Lung (tissue), 12 donors: ENCODE results near the gene AKAP13. TPM values are rescaled to one million over a fixed set of nuclear protein-coding genes. Genes with fewer than 3 reads are reported as not detected.

Source experiments
- ATAC-seq: fragments of 200-7000 bp; cut with Tn5 transposase; one replicate; pipeline ENCODE4 v1.9.1; 2020; ENCODE audit warnings: moderate number of reproducible peaks; ENCODE audit not compliant: insufficient read depth, low FRiP score
- DNase-seq, 3 donors: peaks; one replicate each; pipeline ENCODE4 v3.0.0-alpha.2; 2013 to 2017
- H3K27ac ChIP-seq, 2 donors: one replicate each; pipeline ENCODE4 v1.5.1; 2013; ENCODE audit warnings: mild to moderate bottlenecking in 2 of 2, moderate library complexity in 2 of 2, control low read depth in 1 of 2, inconsistent platforms in 1 of 2, low read depth in 1 of 2, low read length in 1 of 2
- H3K27me3 ChIP-seq, 3 donors: one replicate each; pipeline ENCODE4 v1.5.1; 2013; ENCODE audit warnings: low read length in 2 of 3; ENCODE audit not compliant: control insufficient read depth in 3 of 3, insufficient read depth in 3 of 3
- H3K36me3 ChIP-seq, 4 donors: one replicate each; pipeline ENCODE4 v1.5.1; 2013; ENCODE audit warnings: low read length in 4 of 4, mild to moderate bottlenecking in 1 of 4, moderate library complexity in 1 of 4; ENCODE audit not compliant: control insufficient read depth in 4 of 4, insufficient read depth in 4 of 4
- H3K4me1 ChIP-seq, 5 donors: one replicate each; pipeline ENCODE4 v1.5.1; 2013; ENCODE audit warnings: low read length in 5 of 5, mild to moderate bottlenecking in 2 of 5, moderate library complexity in 1 of 5; ENCODE audit not compliant: control insufficient read depth in 5 of 5, insufficient read depth in 5 of 5
- H3K4me3 ChIP-seq: one replicate; pipeline ENCODE4 v1.5.1; 2013; ENCODE audit warnings: mild to moderate bottlenecking, control low read depth, moderate library complexity
- H3K9ac ChIP-seq, 2 donors: one replicate each; pipeline ENCODE4 v1.5.1; 2013; ENCODE audit warnings: low read length in 2 of 2, control low read depth in 1 of 2; ENCODE audit not compliant: insufficient read depth in 1 of 2
- H3K9me3 ChIP-seq, 4 donors: one replicate each; pipeline ENCODE4 v1.5.1; 2013; ENCODE audit warnings: low read length in 3 of 4, mild to moderate bottlenecking in 1 of 4, moderate library complexity in 1 of 4; ENCODE audit not compliant: control insufficient read depth in 4 of 4, insufficient read depth in 3 of 4
- WGBS, 2 donors: extraction: QIAGEN DNeasy Blood & Tissue Kit; methylation state at CpG; one replicate each; pipeline ENCODE4 v1.1.7; 2013; 5-methylcytosine and 5-hydroxymethylcytosine counted together
- polyA plus RNA-seq, 2 donors: library from polyadenylated mRNA; stranded (reverse); fragments of 200-250 nt; gene quantifications; one replicate each; pipeline ENCODE4 v1.2.1, GENCODE V29; 2013
- total RNA-seq, 2 donors: library from RNA; depleted of rRNA in 1 of 2; stranded (reverse); fragments of >200 nt in 1 of 2; gene quantifications; one replicate each; pipeline ENCODE4 v1.2.1, GENCODE V29; 2014 to 2021
- TF ChIP-seq, protein P1 (sequence below): IDR thresholded peaks from 2 replicates; pipeline ENCODE4 v1.5.1; 2012; ENCODE audit warnings: mild to moderate bottlenecking; ENCODE audit errors: control extremely low read depth, extremely low read depth
- donor health status: control.
- donor health status: control.
- donor health status: Bipolar disorder and iron deficiency.
- donor health status: healthy.
- donor health status: DM: yes; HTN: yes; CAD: no.

Gene AKAP13
- total and polyA plus RNA-seq, 4 donors: 102 to 1,115 (median 259) TPM

DNA sequence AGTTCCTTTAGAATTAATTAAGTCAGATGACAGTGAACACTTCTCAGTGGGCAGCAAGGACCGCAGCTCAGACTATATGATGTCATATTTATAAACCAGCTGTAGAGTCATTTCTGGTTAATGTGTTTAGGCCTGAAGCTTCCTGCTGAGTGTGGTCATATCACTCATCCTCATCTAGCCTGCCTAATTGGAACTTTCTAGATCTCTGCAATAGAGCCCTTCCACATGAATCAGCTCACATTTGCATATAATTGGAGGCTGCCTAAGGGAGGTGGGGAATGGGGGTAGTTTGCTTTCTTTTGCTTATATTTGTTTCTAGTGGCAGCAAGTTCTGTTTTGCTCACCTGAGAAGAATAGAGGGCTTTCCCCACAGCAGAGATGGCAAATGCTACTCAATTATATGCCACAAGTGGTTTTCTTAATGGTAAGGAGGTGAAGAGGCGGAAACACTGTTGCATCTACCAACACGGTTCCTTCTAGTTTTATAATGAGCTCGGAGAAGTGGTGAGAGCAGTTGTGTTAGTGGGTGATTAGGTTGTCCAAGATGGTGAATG, 266.2 kb downstream of the AKAP13 start:
- H3K9me3 ChIP-seq: no peaks in the 10 kb centered on the region
- no peak for ATAC-seq
- H3K27ac ChIP-seq: peak overlapping the region; percentile 46 to 56
- no peak for DNase-seq
- no peaks in the 10 kb centered on the region for H3K27me3 ChIP-seq
- H3K9ac ChIP-seq: no peak overlapping the region
- 77 to 84% methylated on average over 4 of the region's 4 CpGs for WGBS, 2 donors
- TF ChIP-seq, protein P1, sequence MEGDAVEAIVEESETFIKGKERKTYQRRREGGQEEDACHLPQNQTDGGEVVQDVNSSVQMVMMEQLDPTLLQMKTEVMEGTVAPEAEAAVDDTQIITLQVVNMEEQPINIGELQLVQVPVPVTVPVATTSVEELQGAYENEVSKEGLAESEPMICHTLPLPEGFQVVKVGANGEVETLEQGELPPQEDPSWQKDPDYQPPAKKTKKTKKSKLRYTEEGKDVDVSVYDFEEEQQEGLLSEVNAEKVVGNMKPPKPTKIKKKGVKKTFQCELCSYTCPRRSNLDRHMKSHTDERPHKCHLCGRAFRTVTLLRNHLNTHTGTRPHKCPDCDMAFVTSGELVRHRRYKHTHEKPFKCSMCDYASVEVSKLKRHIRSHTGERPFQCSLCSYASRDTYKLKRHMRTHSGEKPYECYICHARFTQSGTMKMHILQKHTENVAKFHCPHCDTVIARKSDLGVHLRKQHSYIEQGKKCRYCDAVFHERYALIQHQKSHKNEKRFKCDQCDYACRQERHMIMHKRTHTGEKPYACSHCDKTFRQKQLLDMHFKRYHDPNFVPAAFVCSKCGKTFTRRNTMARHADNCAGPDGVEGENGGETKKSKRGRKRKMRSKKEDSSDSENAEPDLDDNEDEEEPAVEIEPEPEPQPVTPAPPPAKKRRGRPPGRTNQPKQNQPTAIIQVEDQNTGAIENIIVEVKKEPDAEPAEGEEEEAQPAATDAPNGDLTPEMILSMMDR: no peak
- peaks cover 4 to 23% (median 17%) of the 10 kb centered on the region in 4 donors for H3K36me3 ChIP-seq
- H3K4me3 ChIP-seq: no peak overlapping the region
- H3K4me1 ChIP-seq: peaks cover 0 to 27% (median 20%) of the 10 kb centered on the region in 5 donors

DNA sequence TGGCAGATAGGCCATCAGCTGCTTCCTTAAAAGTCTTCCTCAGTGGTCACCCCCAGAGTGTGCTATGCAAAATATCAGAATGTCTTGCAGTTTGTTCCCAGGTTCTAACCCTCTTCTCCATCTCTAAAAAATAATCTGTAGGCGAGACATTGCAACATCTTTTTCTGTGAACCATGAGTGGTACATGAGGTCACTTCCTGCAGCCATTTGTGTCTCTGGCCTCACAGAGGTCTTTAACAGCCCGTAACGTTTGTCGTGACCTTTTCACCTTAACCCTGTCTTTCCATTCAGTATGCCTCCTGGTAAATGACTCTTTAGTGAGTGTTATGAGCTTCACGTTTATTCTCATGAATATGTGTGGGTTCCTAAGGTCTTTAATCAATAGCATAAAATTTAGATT, 269.0 kb downstream of the AKAP13 start:
- H3K27me3 ChIP-seq: no peaks in the 10 kb centered on the region
- H3K27ac ChIP-seq: peak overlapping the region in 1 of 2 donors; percentile 72
- H3K4me1 ChIP-seq: peaks cover 0 to 20% (median 9%) of the 10 kb centered on the region in 5 donors
- H3K36me3 ChIP-seq: peaks cover 9 to 24% (median 16%) of the 10 kb centered on the region in 4 donors
- TF ChIP-seq, protein P1: no peak
- H3K4me3 ChIP-seq: no peak overlapping the region
- H3K9ac ChIP-seq: no peak overlapping the region
- ATAC-seq: peak; percentile 55
- peak in 2 of 3 donors; percentile 68 to 73 for DNase-seq
- 8 to 18% methylated on average over 5 of the region's 5 CpGs for WGBS, 2 donors
- H3K9me3 ChIP-seq: no peaks in the 10 kb centered on the region

DNA sequence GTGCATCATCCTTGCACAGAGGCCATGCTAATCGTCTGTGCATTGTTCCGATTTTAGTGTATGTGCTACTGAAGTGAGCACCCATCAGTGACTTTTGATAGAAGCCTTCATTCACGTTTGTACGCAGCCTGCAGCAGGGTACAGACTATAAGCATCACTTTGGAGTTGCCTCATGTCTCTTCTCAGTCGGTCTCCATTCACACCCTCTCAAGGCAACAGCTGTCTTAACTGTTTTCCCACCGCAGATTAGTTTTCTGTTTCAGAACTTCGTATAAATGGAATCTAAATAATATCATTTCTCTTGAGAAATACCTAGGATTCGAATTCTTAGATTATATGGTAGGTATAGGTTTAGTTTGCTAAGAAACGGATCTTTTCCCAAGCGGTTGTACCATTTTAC, 271.1 kb downstream of the AKAP13 start:
- H3K36me3 ChIP-seq: peaks cover 15 to 22% (median 19%) of the 10 kb centered on the region in 4 donors
- H3K9ac ChIP-seq: no peak overlapping the region
- peak; percentile 23 to 74 (median 62) for DNase-seq
- H3K27me3 ChIP-seq: no peaks in the 10 kb centered on the region
- no peak for ATAC-seq
- peaks cover 0 to 13% (median 9%) of the 10 kb centered on the region in 5 donors for H3K4me1 ChIP-seq
- no peaks in the 10 kb centered on the region for H3K9me3 ChIP-seq
- WGBS, 2 donors: 88 to 89% methylated on average over 10 of the region's 10 CpGs
- no peak overlapping the region for H3K4me3 ChIP-seq
- H3K27ac ChIP-seq: no peak overlapping the region
- TF ChIP-seq, protein P1: no peak

GRCh38 chr15:85652457-85652856, 272.1 kb downstream of the AKAP13 start:
- 71 to 73% methylated on average over 4 of the region's 4 CpGs for WGBS, 2 donors
- ATAC-seq (no peak), DNase-seq (no peak)
- no peak overlapping the region for H3K4me3 ChIP-seq
- peaks cover 12 to 24% (median 18%) of the 10 kb centered on the region in 4 donors for H3K36me3 ChIP-seq
- TF ChIP-seq, protein P1: no peak
- peaks cover 0 to 13% (median 9%) of the 10 kb centered on the region in 5 donors for H3K4me1 ChIP-seq
- no peaks in the 10 kb centered on the region for H3K27me3 ChIP-seq
- H3K9me3 ChIP-seq: no peaks in the 10 kb centered on the region
- H3K9ac ChIP-seq: no peak overlapping the region
- H3K27ac ChIP-seq: peak overlapping the region; percentile 22 to 32
